ENCODE data around the gene TLE1.
"Not testable (repeated sequence)": the region's sequence is repeated elsewhere in the genome, so short reads cannot be mapped to it uniquely, and the experiment has no call there.

The TLE1 gene

DNA sequence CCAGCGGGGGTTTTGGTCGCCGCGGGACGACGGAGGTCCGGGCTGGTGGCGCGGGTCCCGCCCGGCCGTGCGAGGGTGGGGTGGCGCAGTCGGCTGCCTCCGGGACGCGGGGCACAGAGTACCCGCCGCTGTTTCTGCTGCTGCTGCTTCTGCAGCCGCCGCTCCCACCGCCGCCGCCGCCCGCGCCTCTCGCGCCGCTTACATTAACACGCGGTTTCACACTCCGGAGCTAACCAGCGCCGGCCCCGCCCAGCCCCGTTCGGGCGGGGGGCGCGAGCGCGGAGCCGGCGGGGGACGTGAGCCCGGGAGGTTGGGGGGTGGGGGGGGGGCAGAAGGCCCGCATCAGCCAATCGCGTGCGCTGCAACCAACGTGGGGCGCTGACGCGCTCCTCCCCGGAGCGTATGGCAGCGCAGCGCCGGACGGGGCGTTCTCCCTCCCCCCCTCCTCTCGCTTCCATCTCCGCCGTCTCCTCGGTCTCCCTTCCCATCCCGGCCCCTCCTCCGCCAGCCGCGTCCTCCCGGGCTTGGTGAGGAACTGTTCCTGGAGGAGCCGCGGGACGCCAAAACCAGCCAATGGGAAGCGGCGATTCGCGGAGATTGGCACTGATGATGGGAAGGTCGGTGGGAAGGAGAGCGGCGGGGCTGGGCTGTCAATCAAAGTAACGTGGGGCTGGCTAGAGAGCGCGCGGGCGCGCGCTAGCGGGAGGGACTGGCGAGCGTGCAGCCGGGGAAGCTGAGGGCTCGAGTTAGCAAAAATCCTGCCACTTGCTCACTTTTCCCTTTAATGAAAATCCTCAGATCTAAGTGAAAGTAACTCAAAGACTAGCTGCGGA is at the start of gene TLE1:
TLE1 (minus strand) TSS at position 205 of the 833 bp plus-strand sequence. CDS start 1,307 bp downstream, outside the sequence.
- Histone ChIP-seq H3K36me3 (ENCODE audit: low read depth) (peaks cover 20% of the 10 kb centered on the region), H3K4me3 (ENCODE audit: severe bottlenecking) (peak within 1 kb of the TSS; percentile 64), H3K27me3 (ENCODE audit: insufficient read depth, poor library complexity, severe bottlenecking) (no peaks in the 10 kb centered on the region), H3K4me1 (ENCODE audit: insufficient read depth, poor library complexity, severe bottlenecking) (peaks cover 17% of the 10 kb centered on the region), H3K27ac (ENCODE audit: poor library complexity, severe bottlenecking) (peak within 1 kb of the TSS; percentile 75), H3K9me3 (ENCODE audit: severe bottlenecking) (no peaks in the 10 kb centered on the region)
- DNase-seq (ENCODE audit: low spot score) = peak; percentile 100
- ATAC-seq (ENCODE audit: low read depth) = peak; percentile 82
- TF ChIP-seq, protein P1, sequence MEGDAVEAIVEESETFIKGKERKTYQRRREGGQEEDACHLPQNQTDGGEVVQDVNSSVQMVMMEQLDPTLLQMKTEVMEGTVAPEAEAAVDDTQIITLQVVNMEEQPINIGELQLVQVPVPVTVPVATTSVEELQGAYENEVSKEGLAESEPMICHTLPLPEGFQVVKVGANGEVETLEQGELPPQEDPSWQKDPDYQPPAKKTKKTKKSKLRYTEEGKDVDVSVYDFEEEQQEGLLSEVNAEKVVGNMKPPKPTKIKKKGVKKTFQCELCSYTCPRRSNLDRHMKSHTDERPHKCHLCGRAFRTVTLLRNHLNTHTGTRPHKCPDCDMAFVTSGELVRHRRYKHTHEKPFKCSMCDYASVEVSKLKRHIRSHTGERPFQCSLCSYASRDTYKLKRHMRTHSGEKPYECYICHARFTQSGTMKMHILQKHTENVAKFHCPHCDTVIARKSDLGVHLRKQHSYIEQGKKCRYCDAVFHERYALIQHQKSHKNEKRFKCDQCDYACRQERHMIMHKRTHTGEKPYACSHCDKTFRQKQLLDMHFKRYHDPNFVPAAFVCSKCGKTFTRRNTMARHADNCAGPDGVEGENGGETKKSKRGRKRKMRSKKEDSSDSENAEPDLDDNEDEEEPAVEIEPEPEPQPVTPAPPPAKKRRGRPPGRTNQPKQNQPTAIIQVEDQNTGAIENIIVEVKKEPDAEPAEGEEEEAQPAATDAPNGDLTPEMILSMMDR (IDR thresholded peaks at IDR 0.05; ENCODE audit: poor library complexity, severe bottlenecking) = no peak

DNA sequence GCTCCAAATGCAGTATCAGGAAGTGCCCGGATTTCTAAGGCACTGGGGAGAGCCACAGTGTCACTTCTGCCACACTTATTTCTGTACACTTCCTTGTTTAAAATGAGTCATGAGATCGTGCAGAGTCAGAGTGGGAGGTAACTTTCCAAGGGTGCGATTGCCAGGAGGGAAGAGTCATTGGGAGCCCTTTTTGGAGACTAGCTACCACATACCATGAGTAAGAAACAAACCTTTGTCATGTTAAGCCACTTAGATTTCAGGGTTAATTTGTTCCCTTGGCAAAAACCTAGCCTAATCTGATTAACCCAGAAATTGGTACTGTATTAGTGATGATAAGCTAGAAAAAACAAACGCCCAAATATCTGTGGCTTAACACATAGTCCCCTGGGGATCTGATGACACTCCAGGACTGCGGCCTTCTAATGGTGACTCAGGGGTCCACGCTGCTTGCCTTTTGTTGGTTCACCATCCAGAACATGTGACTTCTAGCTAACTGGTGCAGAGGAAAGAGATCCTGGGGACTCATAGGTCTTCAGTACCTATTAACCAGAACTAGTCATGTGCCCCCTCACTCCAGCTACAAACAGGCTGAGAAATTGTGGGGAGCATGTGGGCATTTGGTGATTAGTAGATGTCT is 48.6 kb upstream of the TLE1 start:
- peak; percentile 74 for ATAC-seq (ENCODE audit: low read depth)
- H3K4me1 ChIP-seq (ENCODE audit: insufficient read depth, poor library complexity, severe bottlenecking) = peaks cover 5% of the 10 kb centered on the region
- H3K27me3 ChIP-seq (ENCODE audit: insufficient read depth, poor library complexity, severe bottlenecking) = no peaks in the 10 kb centered on the region
- H3K4me3 ChIP-seq (ENCODE audit: severe bottlenecking) = no peak overlapping the region
- no peak overlapping the region for H3K27ac ChIP-seq (ENCODE audit: poor library complexity, severe bottlenecking)
- TF ChIP-seq, protein P1 (IDR thresholded peaks at IDR 0.05; ENCODE audit: poor library complexity, severe bottlenecking) = no peak
- DNase-seq (ENCODE audit: low spot score) = no peak
- H3K9me3 ChIP-seq (ENCODE audit: severe bottlenecking) = no peaks in the 10 kb centered on the region
- no peaks in the 10 kb centered on the region for H3K36me3 ChIP-seq (ENCODE audit: low read depth)

DNA sequence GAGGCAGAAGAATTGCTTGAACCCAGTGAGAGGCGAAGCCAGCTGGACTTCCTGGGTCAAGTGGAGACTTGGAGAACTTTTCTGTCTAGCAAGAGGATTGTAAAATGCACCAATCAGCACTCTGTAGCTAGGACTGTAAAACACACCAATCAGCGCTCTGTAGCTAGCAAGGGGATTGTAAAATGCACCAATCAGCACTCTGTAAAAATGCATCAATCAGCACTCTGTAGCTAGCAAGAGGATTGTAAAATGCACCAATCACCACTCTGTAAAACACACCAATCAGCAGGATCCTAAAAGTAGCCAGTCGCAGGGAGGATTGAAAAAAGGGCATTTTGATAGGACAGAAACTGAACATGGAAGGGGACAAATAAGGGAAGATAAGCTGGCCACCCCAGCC is 41.2 kb upstream of the TLE1 start:
- ATAC-seq (ENCODE audit: low read depth); H3K4me1 ChIP-seq (ENCODE audit: insufficient read depth, poor library complexity, severe bottlenecking); H3K36me3 ChIP-seq (ENCODE audit: low read depth); H3K9me3 ChIP-seq (ENCODE audit: severe bottlenecking); H3K4me3 ChIP-seq (ENCODE audit: severe bottlenecking); H3K27me3 ChIP-seq (ENCODE audit: insufficient read depth, poor library complexity, severe bottlenecking); H3K27ac ChIP-seq (ENCODE audit: poor library complexity, severe bottlenecking); DNase-seq (ENCODE audit: low spot score): not testable (repeated sequence)

DNA sequence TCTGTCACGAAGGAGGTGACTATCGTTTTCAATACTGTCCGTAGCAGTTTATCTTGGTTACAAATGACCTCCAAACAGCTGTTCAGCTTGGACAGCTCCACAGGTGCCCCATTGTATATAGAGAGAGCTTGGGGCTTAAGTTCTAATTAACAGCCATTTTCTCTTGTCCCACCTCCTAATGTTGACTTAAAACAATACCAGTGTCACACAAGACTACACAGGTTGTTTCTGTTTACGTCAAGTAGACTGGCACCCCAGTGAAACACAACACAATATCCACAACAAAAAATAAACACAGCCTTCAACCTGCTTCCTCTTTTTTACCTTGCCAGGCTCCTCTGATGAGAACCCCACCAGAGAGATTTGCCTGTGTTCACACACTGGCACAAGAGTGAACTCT is 39.8 kb upstream of the TLE1 start:
- Histone ChIP-seq H3K36me3 (ENCODE audit: low read depth) (no peaks in the 10 kb centered on the region), H3K4me1 (ENCODE audit: insufficient read depth, poor library complexity, severe bottlenecking) (no peaks in the 10 kb centered on the region), H3K27ac (ENCODE audit: poor library complexity, severe bottlenecking) (no peak overlapping the region), H3K27me3 (ENCODE audit: insufficient read depth, poor library complexity, severe bottlenecking) (no peaks in the 10 kb centered on the region), H3K9me3 (ENCODE audit: severe bottlenecking) (no peaks in the 10 kb centered on the region), H3K4me3 (ENCODE audit: severe bottlenecking) (no peak overlapping the region)
- TF ChIP-seq, protein P1 (IDR thresholded peaks at IDR 0.05; ENCODE audit: poor library complexity, severe bottlenecking) = no peak
- DNase-seq (ENCODE audit: low spot score) (no peak), ATAC-seq (ENCODE audit: low read depth) (no peak)

DNA sequence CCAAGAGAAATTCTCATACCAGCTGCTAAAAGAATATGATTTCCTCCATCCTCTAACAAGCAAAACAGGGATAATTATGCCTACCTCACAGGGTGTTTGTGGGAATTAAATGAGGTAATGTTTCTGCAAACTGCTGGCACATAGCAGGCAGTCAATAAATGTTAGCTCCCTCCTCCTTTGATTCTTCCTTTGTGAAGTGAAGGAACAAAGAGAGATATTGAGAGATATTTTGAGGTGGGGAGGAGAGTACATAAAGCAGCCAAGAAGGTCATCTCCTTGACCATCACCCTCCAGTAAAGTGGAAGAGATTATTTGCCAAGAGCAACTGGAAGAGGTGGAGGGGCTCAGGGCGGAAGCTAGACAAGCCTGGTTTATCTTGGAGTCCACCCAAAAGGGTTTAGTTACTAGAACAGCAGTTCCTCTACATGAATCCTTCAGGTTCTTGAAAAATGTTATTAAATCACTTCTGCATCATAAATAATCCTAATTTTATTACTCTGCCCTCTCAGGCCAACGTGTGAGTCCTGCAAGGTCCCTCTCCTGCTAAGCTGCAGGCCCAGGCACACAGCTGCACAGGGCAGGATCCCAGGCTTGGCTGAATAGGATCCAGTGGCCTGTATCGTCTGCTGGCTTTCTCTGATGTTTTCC is 35.0 kb upstream of the TLE1 start:
- H3K27me3 ChIP-seq (ENCODE audit: insufficient read depth, poor library complexity, severe bottlenecking) = no peaks in the 10 kb centered on the region
- TF ChIP-seq, protein P1 (IDR thresholded peaks at IDR 0.05; ENCODE audit: poor library complexity, severe bottlenecking) = no peak
- DNase-seq (ENCODE audit: low spot score) = no peak
- H3K36me3 ChIP-seq (ENCODE audit: low read depth) = no peaks in the 10 kb centered on the region
- no peak for ATAC-seq (ENCODE audit: low read depth)
- H3K4me3 ChIP-seq (ENCODE audit: severe bottlenecking) = no peak overlapping the region
- no peak overlapping the region for H3K27ac ChIP-seq (ENCODE audit: poor library complexity, severe bottlenecking)
- H3K9me3 ChIP-seq (ENCODE audit: severe bottlenecking) = no peaks in the 10 kb centered on the region
- no peaks in the 10 kb centered on the region for H3K4me1 ChIP-seq (ENCODE audit: insufficient read depth, poor library complexity, severe bottlenecking)
